DMS 273 (cell line): Measurements from ENCODE around the gene TMTC3.
"Not testable (repeated sequence)": the region's sequence is repeated elsewhere in the genome, so short reads cannot be mapped to it uniquely, and the experiment has no call there.

Experiments used
- DNase-seq: peaks from one replicate; lab custom pipeline; 2025; ENCODE audit not compliant: unreplicated experiment; lab: John Stamatoyannopoulos, UW

The TMTC3 gene

DNA sequence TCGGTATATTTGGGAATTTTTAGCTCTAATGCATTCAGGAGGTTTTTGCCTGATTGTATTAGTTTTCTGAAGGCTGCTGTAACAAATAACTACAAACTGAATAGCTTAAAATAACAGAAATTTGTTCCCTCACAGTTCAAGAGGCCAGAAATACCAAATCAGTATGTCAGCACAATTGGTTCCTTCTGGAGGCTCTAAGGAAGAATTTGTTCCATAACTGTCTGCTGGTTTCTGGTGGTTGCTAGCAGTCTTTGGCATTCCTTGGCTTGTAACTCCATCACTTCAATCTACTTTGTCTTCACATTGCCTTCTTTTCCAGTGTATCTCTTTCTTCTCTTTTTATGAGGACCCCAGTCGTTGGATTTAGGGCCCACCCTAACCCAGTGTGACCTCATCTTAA lies 21.3 kb downstream of the TMTC3 start:
- no peak for DNase-seq

- no peak for DNase-seq
These were observed 24.1 kb downstream of the TMTC3 start for GRCh38 chr12:88166179-88166578.

GRCh38 chr12:88167384-88167783 lies 25.3 kb downstream of the TMTC3 start:
- DNase-seq, result no peak

DNA sequence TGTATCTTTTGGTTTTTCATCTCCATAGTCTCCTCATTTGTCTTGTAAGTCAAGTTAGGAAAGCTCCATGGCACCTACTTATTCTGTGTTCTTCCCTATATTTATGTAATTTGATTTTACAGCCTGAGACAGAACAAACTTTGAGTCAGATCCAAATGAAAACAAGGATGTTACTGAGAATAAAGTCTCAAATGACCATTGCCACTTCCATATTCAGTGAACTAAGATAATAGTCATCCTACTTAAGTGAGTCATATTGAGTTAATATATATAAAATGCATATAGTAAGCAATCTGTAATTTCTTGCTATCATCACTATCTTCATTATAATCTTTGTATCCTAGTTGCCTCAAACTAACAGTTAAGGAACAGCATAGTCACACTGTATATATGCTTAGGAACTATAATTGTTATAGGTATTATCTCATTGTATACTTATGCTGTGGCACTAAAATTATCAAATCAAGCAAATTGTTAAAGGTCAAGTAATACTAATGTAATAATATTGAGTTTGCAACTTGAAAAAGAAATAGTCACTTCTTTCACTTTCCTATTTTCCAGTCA lies 30.8 kb downstream of the TMTC3 start:
- DNase-seq, result no peak

- DNase-seq, result no peak
These were observed 33.4 kb downstream of the TMTC3 start for GRCh38 chr12:88175544-88175943.

DNA sequence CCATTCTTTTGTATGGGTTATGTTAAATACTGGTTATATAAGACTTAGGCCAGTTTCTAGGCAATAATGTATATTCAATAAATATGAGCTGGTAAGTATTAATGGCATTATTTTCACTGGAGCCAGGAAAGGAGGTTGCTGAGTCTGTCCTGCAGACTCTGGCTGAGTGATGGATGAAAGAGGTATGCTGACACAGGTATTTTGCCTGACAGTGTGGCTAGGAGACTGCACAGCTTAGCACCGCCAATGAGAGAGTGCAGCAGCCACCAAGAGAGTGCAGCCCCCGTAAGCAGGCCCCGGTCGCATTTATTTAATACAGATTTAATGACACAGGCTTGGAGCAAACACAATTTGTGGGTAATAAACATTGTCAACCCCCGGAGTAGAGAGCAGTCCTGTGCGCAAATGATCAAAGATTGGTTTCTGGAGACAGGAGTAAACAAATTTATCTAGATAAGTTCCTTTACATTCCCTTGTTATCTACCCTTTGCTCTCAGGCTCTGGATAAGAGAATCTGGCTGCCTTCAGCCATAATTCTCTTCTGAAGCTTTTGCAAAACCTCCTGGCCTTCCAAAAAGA lies 37.4 kb downstream of the TMTC3 start:
- no peak for DNase-seq

GRCh38 chr12:88181881-88182280 lies 39.8 kb downstream of the TMTC3 start:
- no peak for DNase-seq

- DNase-seq, result no peak
These were observed 40.3 kb downstream of the TMTC3 start for GRCh38 chr12:88182416-88182815.

- no peak for DNase-seq
These were observed 42.1 kb downstream of the TMTC3 start for GRCh38 chr12:88184196-88184595.

- DNase-seq, result no peak
These were observed 43.2 kb downstream of the TMTC3 start for GRCh38 chr12:88185279-88185678.

DNA sequence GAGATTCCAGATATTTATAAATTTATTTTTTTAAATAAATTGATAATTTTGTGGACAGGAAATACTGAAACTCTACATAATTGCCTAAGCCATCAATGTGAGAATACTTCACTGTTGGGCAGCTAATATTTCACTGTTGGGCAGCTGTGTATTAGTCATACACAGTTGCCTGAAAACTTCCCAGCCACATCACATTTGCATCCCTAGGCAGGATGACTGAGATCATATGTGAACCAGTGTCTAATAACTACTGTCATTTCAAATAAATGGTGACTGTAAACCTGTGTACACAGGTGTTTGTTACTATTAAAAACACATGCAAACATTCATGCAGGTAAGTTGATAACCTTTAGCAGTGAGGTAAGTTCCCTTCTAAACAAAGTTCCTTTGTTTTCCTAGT lies 43.9 kb downstream of the TMTC3 start:
- DNase-seq, result no peak

- DNase-seq, result no peak
These were observed 45.5 kb downstream of the TMTC3 start for GRCh38 chr12:88187571-88187970.

DNA sequence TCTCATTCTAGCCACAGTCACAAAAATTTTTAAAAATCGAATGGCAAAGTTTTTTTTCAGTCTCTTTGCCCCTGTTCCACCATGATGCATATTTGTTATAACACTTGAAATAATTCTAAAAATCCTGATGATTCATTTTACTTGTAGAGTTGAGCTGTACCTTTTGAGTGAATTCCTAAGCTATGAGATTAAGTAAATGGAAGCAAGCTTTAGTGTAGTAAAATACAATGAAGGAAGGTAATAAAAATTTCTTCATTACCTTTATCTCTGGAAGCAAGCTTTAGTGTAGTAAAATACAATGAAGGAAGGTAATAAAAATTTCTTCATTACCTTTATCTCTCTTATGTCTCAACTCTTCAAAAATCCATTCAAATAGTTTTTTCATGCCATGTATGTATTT lies 46.1 kb downstream of the TMTC3 start:
- DNase-seq, result no peak

DNA sequence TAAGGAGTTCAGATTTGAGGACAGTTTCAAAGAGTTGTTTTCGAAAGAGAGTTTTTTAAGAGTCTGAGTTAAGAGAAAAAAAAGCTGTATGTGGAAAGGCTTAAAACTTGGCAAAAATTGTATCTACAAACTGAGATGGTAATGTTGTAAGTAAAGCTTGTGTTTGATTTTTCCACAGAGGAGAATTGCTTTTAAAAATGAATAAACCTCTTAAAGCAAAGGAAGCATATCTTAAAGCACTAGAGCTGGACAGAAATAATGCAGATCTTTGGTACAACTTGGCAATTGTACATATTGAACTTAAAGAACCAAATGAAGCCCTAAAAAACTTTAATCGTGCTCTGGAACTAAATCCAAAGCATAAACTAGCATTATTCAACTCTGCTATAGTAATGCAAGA lies 50.3 kb downstream of the TMTC3 start:
- DNase-seq, result no peak

- no peak for DNase-seq
These were observed 52.8 kb downstream of the TMTC3 start for GRCh38 chr12:88194868-88195267.

DNA sequence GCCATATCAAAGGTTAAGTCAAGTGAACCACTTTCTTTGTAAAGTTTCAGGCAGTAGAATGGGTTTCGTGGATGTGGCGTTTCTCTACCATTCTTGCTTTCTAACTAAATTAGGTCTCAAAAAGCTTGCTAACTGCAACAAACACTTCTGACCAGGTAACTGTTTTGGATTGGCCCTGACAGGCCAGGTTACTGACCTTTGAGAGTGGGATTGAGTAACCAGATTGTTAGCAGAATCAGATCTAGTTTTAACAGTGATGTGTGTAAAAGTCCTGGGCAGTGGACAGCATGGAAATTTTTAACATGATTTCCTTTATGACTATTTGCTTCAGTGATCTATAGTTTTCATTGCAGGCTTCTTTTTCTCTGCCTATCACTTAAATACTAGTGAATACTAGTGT lies 57.9 kb downstream of the TMTC3 start:
- no peak for DNase-seq

GRCh38 chr12:88202500-88202899 lies 60.4 kb downstream of the TMTC3 start:
- no peak for DNase-seq

DNA sequence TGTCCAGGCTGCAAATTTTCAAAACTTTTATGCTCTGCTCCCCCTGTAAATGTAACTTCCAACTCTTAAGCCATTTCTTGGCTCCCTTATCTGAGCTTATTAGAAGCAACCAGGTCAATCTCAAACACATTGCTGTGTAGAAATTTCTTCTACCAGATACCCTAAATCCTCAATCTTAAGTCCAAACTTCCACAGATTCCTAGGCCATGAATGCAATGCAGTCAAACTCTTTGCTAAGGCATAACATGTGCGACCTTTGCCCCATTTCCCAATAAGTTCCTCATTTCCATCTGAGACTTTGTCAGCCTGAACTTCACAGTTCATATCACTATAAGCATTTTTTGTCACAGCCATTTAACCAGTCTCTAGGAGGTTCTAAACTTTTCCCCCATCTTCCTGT lies 64.5 kb downstream of the TMTC3 start:
- no peak for DNase-seq

GRCh38 chr12:88207921-88208620 lies 66.0 kb downstream of the TMTC3 start:
- DNase-seq, result no peak

DNA sequence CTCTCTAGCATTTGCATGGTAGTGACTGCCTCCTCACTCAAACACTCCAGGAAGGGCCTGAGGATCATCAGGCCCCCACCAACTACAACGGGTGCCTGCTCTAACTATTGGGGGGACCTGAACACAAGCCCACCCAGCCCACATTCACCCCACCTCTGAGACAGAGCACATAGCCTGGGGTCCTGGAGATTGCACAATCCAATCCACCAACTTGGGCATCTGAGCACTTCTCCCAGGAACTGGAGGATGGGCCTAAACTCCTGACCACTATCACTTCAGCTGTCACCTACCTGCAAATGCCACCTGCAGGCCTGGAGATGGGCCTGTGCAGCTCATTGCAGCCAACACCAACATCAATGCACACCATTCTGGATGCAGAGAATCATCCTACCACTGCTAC lies 66.6 kb downstream of the TMTC3 start:
- no peak for DNase-seq

GRCh38 chr12:88210311-88210710 lies 68.2 kb downstream of the TMTC3 start:
- not testable (repeated sequence) for DNase-seq

DNA sequence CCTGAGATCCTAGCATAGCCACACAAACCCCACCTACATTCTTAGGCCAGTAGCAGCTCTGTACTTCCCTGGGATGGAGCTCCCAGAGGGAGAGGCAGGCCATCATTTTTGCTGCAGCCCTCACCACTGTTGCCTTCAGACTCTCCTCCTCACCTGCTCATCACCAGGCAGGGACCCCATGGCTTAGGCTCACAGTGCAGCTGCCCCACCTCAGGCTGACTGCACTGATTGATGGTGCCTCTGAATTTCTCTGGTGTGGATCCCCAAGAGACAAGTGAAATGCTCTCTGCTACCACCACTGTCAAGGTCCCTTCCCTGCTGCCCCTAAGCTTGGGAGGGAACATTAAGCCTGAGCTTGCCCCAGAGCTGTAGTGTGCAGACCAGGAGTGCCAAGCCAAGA lies 76.2 kb downstream of the TMTC3 start:
- DNase-seq, result no peak

DNA sequence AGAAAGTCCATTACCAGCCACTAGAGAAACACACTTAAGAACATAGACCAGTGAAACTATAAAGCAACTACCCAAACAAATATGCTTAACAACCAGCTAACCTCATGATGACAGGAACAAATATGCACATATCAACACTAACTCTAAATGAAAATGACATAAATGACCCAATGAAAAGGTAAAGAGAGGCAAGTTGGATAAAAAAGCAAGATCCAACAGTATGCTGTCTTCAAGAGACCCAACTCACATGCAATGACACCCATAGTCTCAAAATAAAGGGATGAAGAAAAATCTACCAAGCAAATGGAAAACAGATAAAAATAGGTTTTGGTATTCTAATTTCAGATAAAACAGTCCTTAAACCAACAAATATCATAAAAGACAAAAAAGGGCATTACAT lies 77.8 kb downstream of the TMTC3 start:
- DNase-seq, result no peak
